Adipocyte (in vitro differentiated cells): ENCODE data around the gene LHX2.
A peak's percentile ranks its signal among the peaks of the same experiment; 100 is the strongest.

Experiments used
- DNase-seq: peaks from one replicate; pipeline ENCODE4 v3.0.0-alpha.2; 2015; ENCODE audit warnings: low read depth
- H3K27me3 ChIP-seq: replicated peaks from 2 replicates; pipeline ENCODE4 v1.7.0; 2013; ENCODE audit warnings: mild to moderate bottlenecking, low read length, moderate library complexity; ENCODE audit not compliant: control insufficient read depth, insufficient read depth
- H3K36me3 ChIP-seq: 2 replicates; pipeline ENCODE4 v1.7.0; 2013; ENCODE audit warnings: low read length, mild to moderate bottlenecking, moderate library complexity; ENCODE audit not compliant: control insufficient read depth, insufficient read depth, severe bottlenecking
- H3K4me1 ChIP-seq: 2 replicates; pipeline ENCODE4 v1.7.0; 2013; ENCODE audit warnings: mild to moderate bottlenecking, low read length, moderate library complexity; ENCODE audit not compliant: control insufficient read depth, insufficient read depth
- H3K4me3 ChIP-seq: 2 replicates; pipeline ENCODE4 v1.7.0; 2013; ENCODE audit warnings: mild to moderate bottlenecking, low read length, moderate library complexity
- H3K9ac ChIP-seq: 2 replicates; pipeline ENCODE4 v1.7.0; 2013; ENCODE audit warnings: mild to moderate bottlenecking, low read length, moderate library complexity
- H3K9me3 ChIP-seq: 2 replicates; pipeline ENCODE4 v1.7.0; 2013; ENCODE audit warnings: mild to moderate bottlenecking, low read length, moderate library complexity; ENCODE audit not compliant: control insufficient read depth

Gene LHX2

DNA sequence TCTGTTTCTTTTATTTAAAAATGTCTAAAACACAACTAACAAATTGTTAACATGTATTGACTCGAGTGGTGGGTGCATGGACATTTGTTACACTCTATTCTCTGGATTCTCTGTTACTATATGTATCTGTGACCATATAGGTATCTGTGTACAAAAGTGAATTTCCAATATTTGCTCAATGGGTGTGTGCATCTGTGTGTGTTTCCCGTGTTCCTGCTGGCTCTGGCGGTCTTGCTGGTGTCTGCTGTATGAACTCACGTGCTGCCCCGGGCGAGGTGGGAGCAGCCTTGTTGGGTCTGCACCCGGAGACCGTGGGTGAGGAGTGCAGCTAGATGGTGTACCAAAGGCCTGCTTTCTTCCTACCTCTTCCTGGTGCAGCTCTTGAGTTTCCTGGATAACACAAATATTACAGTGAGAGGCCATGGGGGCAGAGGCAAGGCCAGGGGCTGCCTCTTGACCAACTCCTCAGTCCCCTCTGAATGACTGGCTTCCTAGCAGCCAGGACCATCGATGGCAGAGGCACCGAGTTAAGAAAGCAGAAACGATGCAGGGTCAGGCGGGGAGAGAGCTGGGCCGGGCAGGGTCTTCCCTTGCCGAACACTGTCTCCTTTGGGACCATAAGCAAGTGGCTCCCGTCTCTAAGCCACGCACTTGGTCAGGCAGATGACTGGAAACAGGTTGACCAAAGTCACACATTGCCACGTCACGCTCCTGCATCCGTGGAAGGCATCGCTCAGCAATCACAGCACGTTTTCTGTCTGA, 49.5 kb downstream of the LHX2 start:
- H3K9ac ChIP-seq: no peak overlapping the region
- H3K27me3 ChIP-seq: peaks cover 52% of the 10 kb centered on the region
- H3K36me3 ChIP-seq: no peaks in the 10 kb centered on the region
- no peak for DNase-seq
- H3K4me3 ChIP-seq: no peak overlapping the region
- H3K4me1 ChIP-seq: no peaks in the 10 kb centered on the region
- H3K9me3 ChIP-seq: no peaks in the 10 kb centered on the region

DNA sequence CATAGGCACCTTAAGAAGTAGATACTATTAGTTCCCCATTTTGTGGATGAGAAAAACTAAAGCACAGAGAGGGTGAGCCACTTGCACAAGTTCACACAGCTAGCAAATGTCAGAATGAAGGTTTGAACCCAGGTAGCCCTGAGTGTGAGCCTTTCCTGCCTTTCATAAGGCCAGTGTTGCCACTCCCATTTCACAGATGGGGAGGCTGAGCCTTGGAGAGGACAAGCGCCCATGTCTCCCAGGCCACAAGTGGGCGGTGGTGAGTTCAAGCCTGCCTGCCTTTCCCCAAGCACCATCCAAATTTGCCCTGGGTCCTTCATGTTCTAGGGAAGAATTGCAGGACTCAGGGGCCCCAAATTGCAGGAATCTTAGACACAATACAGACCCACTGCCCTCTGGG, 50.6 kb downstream of the LHX2 start:
- Histone ChIP-seq H3K36me3 (no peaks in the 10 kb centered on the region), H3K4me1 (no peaks in the 10 kb centered on the region), H3K9me3 (no peaks in the 10 kb centered on the region), H3K4me3 (no peak overlapping the region), H3K9ac (no peak overlapping the region), H3K27me3 (peaks cover 52% of the 10 kb centered on the region)
- no peak for DNase-seq

DNA sequence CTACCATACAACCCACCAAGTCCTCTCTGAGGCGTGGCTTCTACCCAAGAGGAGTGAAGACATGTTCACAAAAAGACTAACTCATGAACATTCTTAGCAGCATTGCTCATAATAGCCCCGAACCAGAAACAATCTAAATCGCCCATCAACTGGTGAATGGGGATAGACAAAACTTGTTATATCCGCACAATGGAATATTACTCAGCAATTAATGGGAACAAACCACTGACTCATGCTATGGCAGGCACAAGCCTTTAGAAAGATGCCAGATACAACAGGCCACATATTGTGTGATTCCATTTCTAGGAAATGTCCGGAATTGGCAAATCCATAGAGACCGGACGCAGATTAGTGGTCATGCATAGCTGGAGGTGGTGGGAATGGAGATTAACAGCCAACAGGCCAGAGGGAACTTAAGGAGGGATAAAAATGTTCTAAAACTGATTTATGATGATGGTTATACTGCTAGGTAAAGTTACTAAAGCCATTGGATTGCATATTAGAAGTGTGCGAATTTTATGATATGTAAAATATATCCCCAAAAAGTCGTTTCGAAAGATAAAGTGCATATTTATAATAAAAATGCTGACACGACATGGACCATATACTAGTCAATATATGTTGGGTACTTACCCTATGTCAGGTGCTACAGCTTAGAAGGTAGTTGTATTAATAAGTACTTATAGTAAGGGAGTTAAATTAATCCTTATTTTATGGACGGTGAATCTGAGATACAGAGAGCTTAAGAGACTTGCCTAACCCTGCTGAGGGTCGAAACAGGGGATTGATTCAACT, 55.4 kb downstream of the LHX2 start:
- no peak for DNase-seq
- H3K9me3 ChIP-seq: peaks cover 12% of the 10 kb centered on the region
- H3K27me3 ChIP-seq: peaks cover 23% of the 10 kb centered on the region
- H3K9ac ChIP-seq: no peak overlapping the region
- H3K36me3 ChIP-seq: no peaks in the 10 kb centered on the region
- H3K4me3 ChIP-seq: no peak overlapping the region
- H3K4me1 ChIP-seq: no peaks in the 10 kb centered on the region

DNA sequence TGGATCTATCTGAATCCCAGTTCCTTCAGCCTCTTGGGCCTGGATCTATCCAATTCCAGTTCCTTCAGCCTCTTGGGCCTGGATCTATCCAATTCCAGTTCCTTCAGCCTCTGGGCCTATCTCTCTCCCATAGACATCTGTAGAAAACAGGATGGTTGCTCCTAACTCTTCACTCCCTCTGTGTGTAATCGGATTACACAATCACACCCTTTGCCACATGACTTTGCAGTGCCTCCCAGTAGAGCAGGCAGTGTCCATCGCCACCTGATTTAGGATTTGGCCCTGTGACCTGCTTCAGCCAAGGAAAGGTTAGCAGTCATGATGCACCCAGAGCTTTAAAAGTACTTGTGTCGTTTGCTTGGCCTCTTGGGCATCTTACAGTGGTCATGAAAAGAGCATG, 56.7 kb downstream of the LHX2 start:
- Histone ChIP-seq H3K9me3 (peaks cover 12% of the 10 kb centered on the region), H3K27me3 (peaks cover 30% of the 10 kb centered on the region), H3K36me3 (no peaks in the 10 kb centered on the region), H3K9ac (no peak overlapping the region), H3K4me3 (no peak overlapping the region), H3K4me1 (no peaks in the 10 kb centered on the region)
- no peak for DNase-seq

DNA sequence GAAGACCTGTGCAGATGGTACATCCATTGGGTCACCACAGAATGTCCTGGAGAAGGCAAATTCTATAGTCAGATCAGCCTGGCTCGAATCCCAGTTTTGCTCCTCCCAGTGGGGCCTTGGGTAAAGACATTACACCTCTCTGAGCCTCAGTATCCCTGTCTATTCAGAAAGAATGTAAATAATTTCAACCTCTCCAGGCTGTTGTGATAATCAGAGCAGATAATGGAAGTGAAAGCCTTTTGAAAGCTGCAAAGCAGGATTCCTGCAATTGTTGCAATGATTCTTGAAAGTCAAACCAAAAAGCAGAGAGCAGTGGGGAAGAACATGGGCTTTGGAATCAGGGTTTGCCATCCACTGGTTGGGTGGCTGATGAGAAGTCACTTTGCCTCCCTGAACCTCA, 63.2 kb downstream of the LHX2 start:
- H3K36me3 ChIP-seq: no peaks in the 10 kb centered on the region
- H3K27me3 ChIP-seq: peaks cover 33% of the 10 kb centered on the region
- no peak overlapping the region for H3K9ac ChIP-seq
- peaks cover 10% of the 10 kb centered on the region for H3K9me3 ChIP-seq
- no peak overlapping the region for H3K4me3 ChIP-seq
- peaks cover 9% of the 10 kb centered on the region for H3K4me1 ChIP-seq
- DNase-seq: no peak

DNA sequence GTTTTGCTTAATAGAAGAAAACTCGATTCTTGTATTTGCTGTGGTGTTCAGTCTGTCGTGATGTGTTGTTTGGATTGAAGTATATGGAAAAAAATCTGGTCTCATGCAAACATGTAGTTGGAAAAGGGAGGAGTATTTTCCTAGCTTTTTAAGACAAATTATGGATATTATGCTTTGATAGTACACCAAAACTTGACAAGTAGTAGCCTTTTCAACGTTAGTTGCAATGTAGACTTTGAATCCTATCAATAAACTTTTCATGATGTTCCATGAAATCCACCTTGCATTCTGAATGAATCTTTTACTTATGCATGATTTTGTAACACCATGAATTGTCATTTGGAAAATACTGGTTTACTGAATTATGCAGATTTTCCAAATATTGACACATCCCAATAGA, 64.2 kb downstream of the LHX2 start:
- Histone ChIP-seq H3K9ac (no peak overlapping the region), H3K36me3 (no peaks in the 10 kb centered on the region), H3K27me3 (peaks cover 24% of the 10 kb centered on the region), H3K9me3 (peaks cover 7% of the 10 kb centered on the region), H3K4me3 (no peak overlapping the region), H3K4me1 (peaks cover 9% of the 10 kb centered on the region)
- no peak for DNase-seq

DNA sequence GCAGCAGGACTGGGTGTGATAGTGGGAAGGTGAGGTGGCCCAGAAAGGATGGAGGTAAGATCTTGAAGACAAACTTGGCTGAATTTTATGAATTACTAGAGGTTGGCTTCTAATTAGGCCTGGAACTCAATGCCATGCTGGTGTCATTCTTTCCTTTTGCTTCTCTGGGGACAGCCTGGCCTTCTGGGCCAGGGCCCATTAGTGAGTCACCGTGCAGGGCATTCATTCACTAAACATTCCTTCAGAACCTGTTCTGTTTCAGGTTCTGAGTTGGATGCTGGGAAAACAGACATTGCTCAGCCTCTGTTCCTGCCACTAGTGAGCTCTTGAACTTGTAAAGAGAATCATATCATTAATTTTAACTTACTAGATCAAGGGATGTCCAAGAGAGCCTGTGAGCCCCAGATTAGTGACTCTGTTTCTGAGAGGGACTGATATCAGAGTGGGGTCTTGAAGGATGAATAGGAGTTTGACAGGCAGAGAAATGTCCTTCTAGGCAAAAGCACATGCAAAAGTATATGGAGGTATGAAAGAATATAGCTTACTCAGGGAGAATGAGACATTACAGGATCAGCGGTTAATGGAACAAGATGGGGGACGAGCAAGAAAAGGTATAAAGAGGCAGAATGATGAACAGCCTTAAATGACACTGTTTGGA, 66.5 kb downstream of the LHX2 start:
- Histone ChIP-seq H3K4me3 (no peak overlapping the region), H3K36me3 (no peaks in the 10 kb centered on the region), H3K4me1 (peaks cover 9% of the 10 kb centered on the region), H3K9ac (no peak overlapping the region), H3K27me3 (peaks cover 7% of the 10 kb centered on the region), H3K9me3 (peaks cover 3% of the 10 kb centered on the region)
- DNase-seq: peak; percentile 14

DNA sequence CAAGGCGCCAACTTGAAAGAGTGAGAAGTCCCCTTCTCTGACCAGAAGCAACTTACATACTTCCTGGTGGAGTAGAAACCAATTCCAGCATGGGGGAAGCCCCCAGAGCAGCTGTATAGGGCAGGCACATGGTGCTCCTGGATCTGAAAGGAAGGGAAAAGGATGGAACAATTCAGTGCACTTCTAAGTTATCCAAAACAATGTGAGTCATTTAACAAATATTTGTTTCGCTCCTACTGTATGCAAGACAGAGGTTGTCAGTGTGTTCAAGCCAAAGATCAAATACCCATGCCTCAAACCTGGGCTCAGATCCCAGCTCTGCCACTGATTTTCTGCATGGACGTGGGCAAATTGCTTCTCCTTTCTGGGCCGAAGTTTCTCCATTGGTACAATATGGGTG, 67.1 kb downstream of the LHX2 start:
- peaks cover 3% of the 10 kb centered on the region for H3K27me3 ChIP-seq
- H3K36me3 ChIP-seq: no peaks in the 10 kb centered on the region
- H3K9ac ChIP-seq: no peak overlapping the region
- H3K9me3 ChIP-seq: peaks cover 3% of the 10 kb centered on the region
- DNase-seq: peak; percentile 50
- H3K4me3 ChIP-seq: no peak overlapping the region
- peaks cover 9% of the 10 kb centered on the region for H3K4me1 ChIP-seq

GRCh38 chr9:124079176-124079925, 67.8 kb downstream of the LHX2 start:
- no peak overlapping the region for H3K4me3 ChIP-seq

DNA sequence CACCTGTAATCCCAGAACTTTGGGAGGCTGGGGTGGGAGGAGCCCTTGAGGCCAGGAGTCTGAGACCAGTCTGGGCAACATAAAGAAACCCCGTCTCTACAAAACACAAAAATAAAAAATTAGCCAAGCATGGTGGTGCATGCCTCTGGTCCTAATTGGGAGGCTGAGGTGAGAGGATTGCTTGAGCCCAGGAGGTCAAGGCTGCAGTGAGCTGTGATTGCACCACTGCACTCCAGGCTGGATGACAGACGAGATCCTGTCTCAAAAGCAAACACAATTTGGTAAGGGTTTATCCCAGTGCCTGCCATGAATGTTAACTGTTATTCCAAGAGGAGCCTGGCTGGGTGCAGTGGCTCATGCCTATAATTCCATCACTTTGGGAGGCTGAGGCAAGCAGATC, 71.1 kb downstream of the LHX2 start:
- Histone ChIP-seq H3K9ac (no peak overlapping the region), H3K9me3 (peaks cover 22% of the 10 kb centered on the region), H3K4me1 (peaks cover 9% of the 10 kb centered on the region), H3K36me3 (no peaks in the 10 kb centered on the region), H3K4me3 (no peak overlapping the region), H3K27me3 (peaks cover 7% of the 10 kb centered on the region)
- no peak for DNase-seq

More at GRCh38 chr9:124079176-124079925, 67.8 kb downstream of the LHX2 start:
- Histone ChIP-seq H3K36me3 (no peaks in the 10 kb centered on the region), H3K9ac (no peak overlapping the region), H3K27me3 (peaks cover under 1% of the 10 kb centered on the region), H3K9me3 (peaks cover 3% of the 10 kb centered on the region), H3K4me1 (peaks cover 9% of the 10 kb centered on the region)
- peak; percentile 47 for DNase-seq
